BLaER1 (cell line): ENCODE data around the gene KRT73.

Experiments
- H3K27ac ChIP-seq: shearing (Covaris generic); formaldehyde crosslinking; 2 replicates; pipeline ENCODE4 v1.8.1; 2022
- H3K27me3 ChIP-seq: shearing (Covaris generic); formaldehyde crosslinking; 2 replicates; pipeline ENCODE4 v1.8.1; 2022
- H3K36me3 ChIP-seq: shearing (Covaris generic); formaldehyde crosslinking; 2 replicates; pipeline ENCODE4 v1.8.1; 2022
- H3K4me1 ChIP-seq: shearing (Covaris generic); formaldehyde crosslinking; 2 replicates; pipeline ENCODE4 v1.8.1; 2022
- H3K4me2 ChIP-seq: shearing (Covaris generic); formaldehyde crosslinking; 2 replicates; pipeline ENCODE4 v1.8.1; 2022
- H3K4me3 ChIP-seq: shearing (Covaris generic); formaldehyde crosslinking; 2 replicates; pipeline ENCODE4 v1.8.1; 2022
- H3K9ac ChIP-seq: shearing (Covaris generic); formaldehyde crosslinking; 2 replicates; pipeline ENCODE4 v1.8.1; 2022
- H3K9me3 ChIP-seq: shearing (Covaris generic); formaldehyde crosslinking; 2 replicates; pipeline ENCODE4 v1.8.1; 2022
- H4K20me1 ChIP-seq: shearing (Covaris generic); formaldehyde crosslinking; 2 replicates; pipeline ENCODE4 v1.8.1; 2022
- Cebpa-rat ChIP-seq: shearing (Covaris generic); IDR thresholded peaks from 2 replicates; pipeline ENCODE4 v1.8.1; 2022

The KRT73 gene

DNA sequence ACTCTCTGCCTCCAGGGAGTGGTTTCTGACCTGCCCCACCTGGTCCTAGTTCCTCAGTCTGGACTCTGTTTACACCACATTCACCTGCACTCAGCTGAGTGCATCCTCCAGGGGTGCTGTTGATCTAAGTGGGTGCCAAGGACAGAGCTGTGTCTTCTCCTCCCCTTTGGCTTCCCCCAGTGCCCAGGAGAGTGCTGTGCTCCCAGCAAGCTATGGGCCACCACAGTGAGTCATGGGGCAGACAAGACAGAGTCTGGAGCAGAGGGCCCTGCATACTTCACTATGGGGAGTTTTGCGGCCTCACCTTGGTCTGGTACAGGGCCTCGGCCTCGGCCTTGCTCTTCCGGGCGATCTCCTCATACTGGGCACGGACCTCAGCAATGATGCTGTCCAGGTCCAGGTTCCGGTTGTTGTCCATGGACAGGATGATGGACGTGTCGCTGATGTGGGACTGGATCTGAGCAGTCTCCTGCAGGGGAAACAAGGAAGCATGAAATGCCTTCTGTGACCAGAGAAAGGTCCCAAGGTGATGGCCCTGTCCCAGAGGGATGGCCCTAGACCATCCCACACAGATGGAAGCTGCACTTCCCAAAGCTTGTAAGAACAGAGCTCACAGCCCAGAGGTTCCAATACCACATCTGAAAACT, 4.9 kb downstream of the KRT73 start:
- peak overlapping the region; percentile 81 for H3K4me2 ChIP-seq
- H3K27ac ChIP-seq = 0 out of 2 replicates have a peak overlapping the region, but pooled peaks have one; percentile 3
- no peaks in the 10 kb centered on the region for H3K36me3 ChIP-seq
- no peak overlapping the region for H3K9ac ChIP-seq
- no peaks in the 10 kb centered on the region for H4K20me1 ChIP-seq
- peaks cover 44% of the 10 kb centered on the region for H3K4me1 ChIP-seq
- no peak overlapping the region for H3K4me3 ChIP-seq
- H3K27me3 ChIP-seq = no peaks in the 10 kb centered on the region
- no peaks in the 10 kb centered on the region for H3K9me3 ChIP-seq
- TF ChIP-seq Cebpa-rat = no peak

DNA sequence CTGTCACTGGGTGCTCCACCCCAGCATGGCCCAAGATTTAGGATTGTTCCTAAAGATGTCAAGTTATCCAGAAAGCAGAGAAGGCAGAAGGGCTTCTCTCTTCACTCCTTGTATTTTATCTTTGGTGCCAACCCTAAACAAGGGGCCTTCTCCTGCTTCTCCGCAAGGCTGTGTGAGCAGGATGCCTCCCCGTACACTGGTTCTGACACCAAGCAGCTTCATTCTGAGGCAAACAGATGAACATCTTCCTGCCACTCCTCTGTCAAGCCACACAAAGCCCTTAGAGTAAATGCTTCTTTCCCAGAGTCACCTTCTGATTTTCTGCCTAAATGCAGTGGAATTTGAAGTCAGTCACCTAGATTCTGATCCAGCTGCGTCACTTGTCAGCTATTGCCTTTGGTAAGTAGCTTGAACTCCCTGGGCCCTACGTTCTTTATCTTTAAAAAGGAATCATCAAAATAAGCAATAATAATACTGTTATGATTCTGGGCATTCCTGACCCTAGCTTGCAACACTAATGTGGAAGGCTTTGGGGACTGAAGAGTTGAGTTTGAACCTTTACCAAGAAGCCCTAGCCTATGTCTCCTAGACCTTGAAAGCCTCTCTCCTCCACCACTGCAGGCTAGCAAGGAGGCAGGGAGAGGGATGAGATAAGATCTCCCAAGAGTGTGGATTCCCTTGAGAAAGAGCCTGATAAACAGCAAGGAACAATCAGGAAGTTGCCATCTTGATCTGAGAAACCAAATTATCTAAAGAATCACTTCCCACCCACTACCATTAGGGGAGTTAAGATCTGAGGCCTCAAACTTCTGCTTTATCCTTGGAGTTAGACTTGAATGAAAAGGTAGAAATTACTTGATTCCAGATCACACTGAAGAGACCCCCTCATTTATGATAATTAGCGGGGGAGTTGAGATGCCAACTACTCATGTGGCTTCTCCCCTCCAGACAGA, 5.7 kb downstream of the KRT73 start:
- H3K9me3 ChIP-seq = no peaks in the 10 kb centered on the region
- H3K27ac ChIP-seq = no peak overlapping the region
- H3K4me3 ChIP-seq = no peak overlapping the region
- H4K20me1 ChIP-seq = no peaks in the 10 kb centered on the region
- no peaks in the 10 kb centered on the region for H3K36me3 ChIP-seq
- peak overlapping the region; percentile 81 for H3K4me2 ChIP-seq
- H3K9ac ChIP-seq = no peak overlapping the region
- H3K27me3 ChIP-seq = no peaks in the 10 kb centered on the region
- TF ChIP-seq Cebpa-rat = no peak
- peaks cover 44% of the 10 kb centered on the region for H3K4me1 ChIP-seq

GRCh38 chr12:52611080-52611468, 7.3 kb downstream of the KRT73 start:
- Histone ChIP-seq H3K4me2 (no peak overlapping the region), H3K9me3 (no peaks in the 10 kb centered on the region), H3K4me1 (peaks cover 38% of the 10 kb centered on the region), H3K4me3 (no peak overlapping the region), H3K27ac (no peak overlapping the region), H3K27me3 (no peaks in the 10 kb centered on the region), H4K20me1 (no peaks in the 10 kb centered on the region), H3K9ac (no peak overlapping the region), H3K36me3 (no peaks in the 10 kb centered on the region)
- no peak for TF ChIP-seq Cebpa-rat

DNA sequence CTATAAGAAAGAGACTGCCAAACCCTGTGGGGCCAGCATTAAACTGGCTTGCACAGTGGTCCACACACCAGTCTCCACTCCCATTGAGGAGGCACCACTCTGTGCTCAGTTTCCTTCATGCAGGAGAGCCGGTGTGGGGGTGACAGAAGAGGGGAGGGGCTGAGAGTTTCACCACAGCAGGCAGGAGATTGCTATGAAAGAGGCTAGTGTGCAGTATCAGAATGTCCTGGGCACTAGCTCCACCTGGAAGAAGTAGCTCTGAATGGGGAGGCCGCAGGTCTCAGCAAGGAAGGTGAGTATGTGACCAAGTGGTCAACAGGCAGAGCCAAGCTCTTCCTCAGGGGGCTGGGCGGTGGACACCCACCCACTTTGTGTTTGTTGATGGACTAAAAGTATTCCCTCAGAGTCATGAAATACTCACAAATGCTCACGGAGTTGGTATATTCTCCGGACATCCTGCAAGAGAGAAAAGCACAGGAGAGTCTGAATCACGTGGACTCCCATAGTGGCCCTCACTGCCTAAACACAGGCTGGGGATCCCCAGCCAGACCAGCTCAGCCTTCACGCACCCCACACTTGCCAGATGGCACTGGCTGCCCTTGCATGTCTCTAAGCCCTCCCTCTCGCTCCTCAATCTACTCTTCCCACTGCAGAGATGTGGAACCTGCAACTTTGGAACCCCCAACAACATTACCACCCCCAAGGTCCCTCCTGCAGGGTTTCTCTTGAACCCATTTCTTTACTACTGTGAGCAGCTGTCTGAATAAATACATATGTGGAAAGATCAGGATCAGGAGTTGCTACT, 9.3 kb downstream of the KRT73 start:
- Histone ChIP-seq H3K9ac (no peak overlapping the region), H3K4me1 (peaks cover 17% of the 10 kb centered on the region), H3K27me3 (no peaks in the 10 kb centered on the region), H4K20me1 (no peaks in the 10 kb centered on the region), H3K4me3 (no peak overlapping the region), H3K9me3 (no peaks in the 10 kb centered on the region), H3K4me2 (no peak overlapping the region), H3K27ac (no peak overlapping the region), H3K36me3 (no peaks in the 10 kb centered on the region)
- no peak for TF ChIP-seq Cebpa-rat

DNA sequence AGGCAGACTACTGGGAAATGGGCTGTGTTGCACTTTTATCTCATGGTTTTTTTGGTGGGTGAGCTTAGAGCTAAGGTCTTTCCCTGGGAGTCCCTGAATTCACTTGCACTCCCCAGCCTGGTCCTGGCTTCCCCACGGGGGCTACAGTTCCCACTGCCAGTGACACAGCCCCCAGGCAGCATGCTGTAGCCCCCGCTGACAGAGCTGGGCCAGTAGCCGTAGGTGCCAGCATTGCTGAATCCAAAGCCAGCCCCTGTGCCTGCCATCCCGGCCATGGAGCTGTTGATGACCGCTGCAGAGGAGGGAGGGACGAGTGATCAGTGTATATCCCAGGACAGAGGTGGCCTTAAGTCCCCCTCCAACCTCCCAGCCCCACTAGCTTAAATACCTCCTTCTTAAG, 10.2 kb downstream of the KRT73 start:
- no peak for TF ChIP-seq Cebpa-rat

DNA sequence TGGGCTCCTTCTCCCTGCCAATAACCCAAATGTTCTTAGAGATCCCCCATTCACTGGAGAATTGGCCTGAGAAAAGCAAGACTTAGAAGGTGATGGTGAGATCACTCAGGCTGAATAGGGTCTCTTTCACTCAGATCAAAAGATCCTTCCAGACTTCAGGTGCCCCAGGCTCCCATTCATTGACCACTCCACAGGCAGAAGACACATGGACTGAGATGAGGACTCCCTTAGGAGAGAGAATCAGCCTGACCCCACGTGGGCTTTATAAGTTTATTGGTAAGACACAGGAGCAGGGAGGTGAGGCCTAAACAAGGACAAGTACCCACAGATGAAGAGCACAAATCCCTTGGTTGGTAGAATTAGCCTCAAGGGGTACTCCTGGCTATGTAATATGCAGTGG, 11.0 kb downstream of the KRT73 start:
- no peak overlapping the region for H3K4me2 ChIP-seq
- no peak overlapping the region for H3K27ac ChIP-seq
- H3K36me3 ChIP-seq = no peaks in the 10 kb centered on the region
- no peaks in the 10 kb centered on the region for H3K9me3 ChIP-seq
- no peak overlapping the region for H3K9ac ChIP-seq
- no peaks in the 10 kb centered on the region for H3K27me3 ChIP-seq
- 0 out of 2 replicates have a peak, but pooled peaks cover under 1% of the 10 kb centered on the region for H3K4me1 ChIP-seq
- no peak overlapping the region for H3K4me3 ChIP-seq
- no peak for TF ChIP-seq Cebpa-rat
- H4K20me1 ChIP-seq = no peaks in the 10 kb centered on the region

More for the DNA sequence above, 10.2 kb downstream of the KRT73 start:
- no peaks in the 10 kb centered on the region for H3K27me3 ChIP-seq
- H3K36me3 ChIP-seq = no peaks in the 10 kb centered on the region
- H3K4me1 ChIP-seq = peaks cover 9% of the 10 kb centered on the region
- no peak overlapping the region for H3K4me2 ChIP-seq
- H4K20me1 ChIP-seq = no peaks in the 10 kb centered on the region
- H3K27ac ChIP-seq = no peak overlapping the region
- no peaks in the 10 kb centered on the region for H3K9me3 ChIP-seq
- no peak overlapping the region for H3K9ac ChIP-seq
- H3K4me3 ChIP-seq = no peak overlapping the region

- TF ChIP-seq Cebpa-rat = no peak
- no peak overlapping the region for H3K4me2 ChIP-seq
- H3K4me3 ChIP-seq = no peak overlapping the region
- no peaks in the 10 kb centered on the region for H4K20me1 ChIP-seq
- no peaks in the 10 kb centered on the region for H3K36me3 ChIP-seq
- H3K9me3 ChIP-seq = no peaks in the 10 kb centered on the region
- H3K9ac ChIP-seq = no peak overlapping the region
- H3K27ac ChIP-seq = no peak overlapping the region
- H3K27me3 ChIP-seq = no peaks in the 10 kb centered on the region
- no peaks in the 10 kb centered on the region for H3K4me1 ChIP-seq
Measured at GRCh38 chr12:52606581-52607218, 11.7 kb downstream of the KRT73 start.

DNA sequence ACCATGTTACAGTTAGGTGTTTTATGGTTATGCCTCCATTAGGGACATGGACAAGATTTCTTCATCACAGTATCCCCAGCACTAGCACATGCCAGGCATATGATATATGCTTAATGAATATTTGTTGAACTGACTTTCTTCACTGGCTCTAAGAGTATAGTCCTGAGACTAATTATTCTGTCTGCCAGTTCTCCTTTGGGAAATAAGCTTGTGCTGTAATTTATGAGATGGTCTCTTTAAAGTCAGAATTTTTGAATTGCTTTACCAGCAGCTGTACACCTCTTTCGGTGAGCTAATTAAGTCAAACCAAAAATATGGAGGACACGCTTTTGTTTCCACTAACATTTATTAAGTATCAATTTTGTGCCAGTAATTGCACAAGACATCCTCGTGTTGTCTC, 12.3 kb downstream of the KRT73 start:
- Histone ChIP-seq H3K36me3 (no peaks in the 10 kb centered on the region), H3K9me3 (peaks cover 2% of the 10 kb centered on the region), H3K4me2 (no peak overlapping the region), H3K4me3 (no peak overlapping the region), H3K27me3 (no peaks in the 10 kb centered on the region), H4K20me1 (no peaks in the 10 kb centered on the region), H3K27ac (no peak overlapping the region), H3K9ac (no peak overlapping the region), H3K4me1 (no peaks in the 10 kb centered on the region)
- no peak for TF ChIP-seq Cebpa-rat

GRCh38 chr12:52605542-52605941, 12.8 kb downstream of the KRT73 start:
- no peak overlapping the region for H3K9ac ChIP-seq
- H3K4me2 ChIP-seq = no peak overlapping the region

More at GRCh38 chr12:52605542-52605941, 12.8 kb downstream of the KRT73 start:
- Histone ChIP-seq H3K9me3 (peaks cover 7% of the 10 kb centered on the region), H4K20me1 (no peaks in the 10 kb centered on the region), H3K27me3 (no peaks in the 10 kb centered on the region), H3K4me1 (no peaks in the 10 kb centered on the region), H3K4me3 (no peak overlapping the region), H3K27ac (no peak overlapping the region), H3K36me3 (no peaks in the 10 kb centered on the region)
- no peak for TF ChIP-seq Cebpa-rat
